Glutamatergic neuron (in vitro differentiated cells): ENCODE data around the gene ZNF853. TPM values are rescaled to one million over a fixed set of nuclear protein-coding genes. Genes with fewer than 3 reads are reported as not detected.

ENCODE experiments used
- DNase-seq: peaks from one replicate; pipeline ENCODE4 v3.0.0; 2022
- H3K27ac Mint-ChIP-seq: one replicate; pipeline ENCODE4 v1.8.0; 2020; ENCODE audit warnings: mild to moderate bottlenecking, mixed read lengths, inconsistent platforms; ENCODE audit not compliant: unreplicated experiment
- H3K27me3 Mint-ChIP-seq: one replicate; pipeline ENCODE4 v1.8.0; 2020; ENCODE audit warnings: mild to moderate bottlenecking, moderate library complexity, mixed read lengths, inconsistent platforms; ENCODE audit not compliant: unreplicated experiment
- H3K36me3 Mint-ChIP-seq: one replicate; pipeline ENCODE4 v1.8.0; 2020; ENCODE audit warnings: mild to moderate bottlenecking, mixed read lengths, inconsistent platforms; ENCODE audit not compliant: unreplicated experiment
- H3K4me1 Mint-ChIP-seq: one replicate; pipeline ENCODE4 v1.8.0; 2020; ENCODE audit warnings: mild to moderate bottlenecking, low read depth, mixed read lengths, inconsistent platforms; ENCODE audit not compliant: unreplicated experiment
- H3K4me3 Mint-ChIP-seq: one replicate; pipeline ENCODE4 v1.8.0; 2020; ENCODE audit warnings: mild to moderate bottlenecking, mixed read lengths, inconsistent platforms; ENCODE audit not compliant: unreplicated experiment
- H3K9me3 Mint-ChIP-seq: one replicate; pipeline ENCODE4 v1.8.0; 2020; ENCODE audit warnings: mild to moderate bottlenecking, moderate library complexity, mixed read lengths, inconsistent platforms; ENCODE audit not compliant: unreplicated experiment
- CTCF ChIP-seq: fragments of 200-600 bp; sonication (generic); IDR thresholded peaks from one replicate; pipeline ENCODE4 v1.5.0; 2021; ENCODE audit not compliant: partially characterized antibody, unreplicated experiment
- total RNA-seq: library from RNA; stranded (reverse); fragmentation: NEBNext Ultra II Directional; extraction: Animal tissue kit (Norgen Biotek cat#: 25700); gene quantifications from one replicate; pipeline ENCODE4 v1.2.1, GENCODE V29; 2021; ENCODE audit not compliant: unreplicated experiment

ZNF853 gene
- total RNA-seq, 1 donor from 2014 or later = 5.5 TPM

DNA sequence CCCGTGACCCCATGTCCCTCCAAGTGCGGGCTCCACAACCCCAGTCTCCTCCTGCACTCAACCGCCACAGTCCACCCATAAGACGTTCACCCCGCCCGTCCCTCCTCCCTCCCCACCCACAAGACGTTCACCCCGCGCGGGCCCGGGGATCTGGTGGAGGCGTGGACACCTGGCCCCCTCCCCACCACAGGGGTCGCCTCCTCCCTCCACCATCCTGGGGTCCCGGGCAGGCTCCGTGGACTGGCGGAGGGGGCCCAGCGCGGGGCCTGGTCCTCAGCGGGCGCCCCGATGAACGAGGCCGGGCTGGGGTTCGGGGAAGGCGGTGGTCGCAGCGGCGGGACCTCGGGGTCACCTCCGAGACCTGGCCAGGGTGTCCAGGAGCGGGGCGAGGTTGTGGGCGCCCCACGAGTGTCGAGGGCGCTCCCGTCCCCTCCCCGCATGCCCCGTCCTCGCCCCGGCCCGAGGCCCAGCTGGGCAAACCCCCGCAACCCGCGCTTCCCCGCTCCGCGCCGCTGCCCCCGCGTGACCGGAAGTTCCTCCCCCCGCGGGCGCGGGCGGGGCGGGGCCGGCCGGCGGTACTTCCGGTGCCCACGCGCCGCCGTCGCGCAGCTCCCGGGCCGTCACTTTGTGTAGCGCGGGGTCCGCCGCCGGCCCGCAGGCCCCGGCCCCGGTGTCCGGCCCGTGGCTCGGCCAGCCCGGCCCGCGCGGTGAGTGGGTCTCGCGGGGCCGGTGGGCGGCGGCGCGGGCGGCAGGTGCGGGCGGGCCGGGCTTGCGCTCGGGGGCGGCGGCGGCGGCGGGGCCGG lies 21.5 kb downstream of the ZNF853 start, which contains the start of gene ZNF316:
Gene ZNF316, plus strand, starts transcription at position 578 of the 803 bp plus-strand sequence. CDS start 5,092 bp downstream, outside the sequence.
- peaks cover 15% of the 10 kb centered on the region for H3K27me3 Mint-ChIP-seq
- H3K4me1 Mint-ChIP-seq = peaks cover 5% of the 10 kb centered on the region
- no peaks in the 10 kb centered on the region for H3K36me3 Mint-ChIP-seq
- peaks cover 9% of the 10 kb centered on the region for H3K9me3 Mint-ChIP-seq
- H3K4me3 Mint-ChIP-seq = peak within 1 kb of the TSS; percentile 88
- H3K27ac Mint-ChIP-seq = peak within 1 kb of the TSS; percentile 43
- no peak for TF ChIP-seq CTCF
- peak; percentile 63 for DNase-seq

- Mint-ChIP-seq H3K9me3 (peaks cover 9% of the 10 kb centered on the region), H3K27ac (no peak overlapping the region), H3K4me3 (peak overlapping the region; percentile 88), H3K36me3 (no peaks in the 10 kb centered on the region), H3K27me3 (peaks cover 15% of the 10 kb centered on the region), H3K4me1 (peaks cover 5% of the 10 kb centered on the region)
- TF ChIP-seq CTCF = peak; percentile 31
- peak; percentile 57 for DNase-seq
These were observed 22.3 kb downstream of the ZNF853 start for GRCh38 chr7:6637544-6638229.

DNA sequence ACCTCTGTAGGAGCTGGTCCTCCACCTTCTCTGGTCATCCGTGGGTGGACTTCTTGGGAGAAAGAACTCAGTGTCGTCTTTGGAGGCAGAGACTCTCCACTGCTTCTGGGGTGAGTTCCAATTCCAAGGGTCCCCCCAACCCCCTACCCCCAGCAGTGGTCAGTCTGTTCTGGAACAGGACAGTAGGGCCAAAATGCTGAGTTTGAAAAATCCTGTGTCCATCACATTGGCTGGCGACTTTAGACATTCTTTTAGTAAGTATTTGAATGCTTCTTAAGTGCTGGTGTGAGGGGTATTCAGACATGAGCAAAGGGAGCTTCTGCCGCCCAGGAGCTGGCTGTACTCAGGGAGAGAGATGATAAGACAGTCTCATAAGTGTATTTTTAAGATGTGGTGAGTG lies 23.6 kb downstream of the ZNF853 start:
- no peak for DNase-seq
- TF ChIP-seq CTCF = no peak
- Mint-ChIP-seq H3K27me3 (peaks cover 14% of the 10 kb centered on the region), H3K4me3 (peak overlapping the region; percentile 88), H3K27ac (no peak overlapping the region), H3K9me3 (peaks cover 6% of the 10 kb centered on the region), H3K36me3 (no peaks in the 10 kb centered on the region), H3K4me1 (peaks cover 5% of the 10 kb centered on the region)

DNA sequence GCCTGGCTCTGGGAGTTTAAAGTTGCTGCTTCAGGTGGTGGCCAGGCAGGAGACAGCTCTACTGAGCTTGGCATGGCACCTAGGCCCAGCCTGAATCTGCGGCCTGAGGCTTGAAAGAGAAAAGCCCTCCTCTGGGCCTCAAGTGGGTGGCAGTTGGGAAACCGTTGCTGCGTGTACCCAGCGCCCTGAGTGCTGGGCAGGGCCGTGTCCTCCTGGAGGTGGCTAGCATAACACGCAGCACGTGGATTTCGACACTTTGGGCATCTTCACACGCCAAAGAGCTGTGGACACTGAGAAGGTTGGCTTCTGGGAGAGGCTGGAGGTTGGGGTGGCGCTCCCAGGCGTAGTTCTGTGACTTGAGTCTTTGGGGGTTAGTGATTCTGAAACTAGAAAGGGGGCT lies 24.2 kb downstream of the ZNF853 start:
- peaks cover 5% of the 10 kb centered on the region for H3K4me1 Mint-ChIP-seq
- H3K27ac Mint-ChIP-seq = no peak overlapping the region
- H3K4me3 Mint-ChIP-seq = no peak overlapping the region
- DNase-seq = no peak
- peaks cover 6% of the 10 kb centered on the region for H3K9me3 Mint-ChIP-seq
- H3K27me3 Mint-ChIP-seq = peaks cover 13% of the 10 kb centered on the region
- no peaks in the 10 kb centered on the region for H3K36me3 Mint-ChIP-seq
- no peak for TF ChIP-seq CTCF
